ACC112 (cell line): ENCODE data around the gene CCDC187.

Source experiments
- H2AFZ ChIP-seq: fragments of 200-600 bp; sonication (generic); one replicate; pipeline ENCODE4 v1.6.0; 2017; ENCODE audit warnings: antibody characterized with exemption, low read length; ENCODE audit not compliant: unreplicated experiment
- H3K27ac ChIP-seq: fragments of 200-600 bp; sonication (generic); 2 replicates; pipeline ENCODE4 v1.5.1; 2014; ENCODE audit warnings: low read depth, mild to moderate bottlenecking, antibody characterized with exemption, low read length, moderate library complexity
- H3K27me3 ChIP-seq: fragments of 200-600 bp; sonication (generic); 2 replicates; pipeline ENCODE4 v1.6.1; 2014; ENCODE audit warnings: mild to moderate bottlenecking, antibody characterized with exemption, low read length, moderate library complexity, mixed read lengths; ENCODE audit not compliant: insufficient read depth
- H3K36me3 ChIP-seq: fragments of 200-600 bp; sonication (generic); 2 replicates; pipeline ENCODE4 v1.6.1; 2016; ENCODE audit warnings: mild to moderate bottlenecking, antibody characterized with exemption, low read length, moderate library complexity, mixed read lengths; ENCODE audit not compliant: insufficient read depth
- H3K4me1 ChIP-seq: fragments of 200-600 bp; sonication (generic); one replicate; pipeline ENCODE4 v1.6.1; 2016; ENCODE audit warnings: low read length, mixed read lengths; ENCODE audit not compliant: insufficient read depth, unreplicated experiment, control insufficient read depth
- H3K4me3 ChIP-seq: fragments of 200-600 bp; sonication (generic); 2 replicates; pipeline ENCODE4 v1.5.1; 2014; ENCODE audit warnings: mild to moderate bottlenecking, low read depth, low read length
- H3K79me2 ChIP-seq: fragments of 200-600 bp; sonication (generic); one replicate; pipeline ENCODE4 v1.6.0; 2016; ENCODE audit warnings: low read length; ENCODE audit not compliant: control insufficient read depth, unreplicated experiment, insufficient read depth

CCDC187 gene

GRCh38 chr9:136339173-136339957, 35.5 kb upstream of the CCDC187 start:
- Histone ChIP-seq H3K4me3 (no peak overlapping the region), H3K79me2 (no peaks in the 10 kb centered on the region), H2AFZ (no peak overlapping the region), H3K36me3 (no peaks in the 10 kb centered on the region), H3K27me3 (no peaks in the 10 kb centered on the region), H3K4me1 (peaks cover 11% of the 10 kb centered on the region), H3K27ac (no peak overlapping the region)

GRCh38 chr9:136338511-136338910, 34.6 kb upstream of the CCDC187 start:
- H3K27ac ChIP-seq, result no peak overlapping the region

GRCh38 chr9:136337416-136338395, 33.8 kb upstream of the CCDC187 start:
- no peak overlapping the region for H3K27ac ChIP-seq
- H3K4me3 ChIP-seq, result no peak overlapping the region
- H3K27me3 ChIP-seq, result no peaks in the 10 kb centered on the region
- H3K36me3 ChIP-seq, result no peaks in the 10 kb centered on the region
- H3K4me1 ChIP-seq, result peaks cover 11% of the 10 kb centered on the region
- H2AFZ ChIP-seq, result no peak overlapping the region
- H3K79me2 ChIP-seq, result no peaks in the 10 kb centered on the region

More at GRCh38 chr9:136338511-136338910, 34.6 kb upstream of the CCDC187 start:
- H3K27me3 ChIP-seq, result no peaks in the 10 kb centered on the region
- no peak overlapping the region for H3K4me3 ChIP-seq
- H2AFZ ChIP-seq, result no peak overlapping the region
- peaks cover 11% of the 10 kb centered on the region for H3K4me1 ChIP-seq
- H3K79me2 ChIP-seq, result no peaks in the 10 kb centered on the region
- H3K36me3 ChIP-seq, result no peaks in the 10 kb centered on the region

GRCh38 chr9:136336881-136337280, 33.0 kb upstream of the CCDC187 start:
- Histone ChIP-seq H3K27ac (no peak overlapping the region), H3K4me3 (no peak overlapping the region), H3K36me3 (no peaks in the 10 kb centered on the region), H3K79me2 (peaks cover 7% of the 10 kb centered on the region), H3K27me3 (no peaks in the 10 kb centered on the region), H3K4me1 (peaks cover 11% of the 10 kb centered on the region), H2AFZ (no peak overlapping the region)

- H3K79me2 ChIP-seq, result peaks cover 12% of the 10 kb centered on the region
- H3K36me3 ChIP-seq, result no peaks in the 10 kb centered on the region
- no peaks in the 10 kb centered on the region for H3K27me3 ChIP-seq
- no peak overlapping the region for H2AFZ ChIP-seq
- peaks cover 11% of the 10 kb centered on the region for H3K4me1 ChIP-seq
- no peak overlapping the region for H3K27ac ChIP-seq
- no peak overlapping the region for H3K4me3 ChIP-seq
Observed at GRCh38 chr9:136336156-136336870, 32.4 kb upstream of the CCDC187 start.

- Histone ChIP-seq H3K27me3 (no peaks in the 10 kb centered on the region), H2AFZ (no peak overlapping the region), H3K36me3 (no peaks in the 10 kb centered on the region), H3K27ac (no peak overlapping the region), H3K4me1 (peaks cover 11% of the 10 kb centered on the region), H3K4me3 (no peak overlapping the region), H3K79me2 (peaks cover 19% of the 10 kb centered on the region)
Observed at GRCh38 chr9:136335296-136336155, 31.6 kb upstream of the CCDC187 start.

GRCh38 chr9:136334541-136334940, 30.6 kb upstream of the CCDC187 start:
- H3K36me3 ChIP-seq, result no peaks in the 10 kb centered on the region
- peaks cover 12% of the 10 kb centered on the region for H3K4me1 ChIP-seq
- H3K27me3 ChIP-seq, result no peaks in the 10 kb centered on the region

GRCh38 chr9:136333486-136333885, 29.6 kb upstream of the CCDC187 start:
- Histone ChIP-seq H2AFZ (no peak overlapping the region), H3K79me2 (peaks cover 39% of the 10 kb centered on the region), H3K4me1 (peaks cover 22% of the 10 kb centered on the region), H3K4me3 (no peak overlapping the region), H3K36me3 (no peaks in the 10 kb centered on the region), H3K27ac (no peak overlapping the region), H3K27me3 (no peaks in the 10 kb centered on the region)

More at GRCh38 chr9:136334541-136334940, 30.6 kb upstream of the CCDC187 start:
- Histone ChIP-seq H2AFZ (no peak overlapping the region), H3K27ac (no peak overlapping the region), H3K4me3 (no peak overlapping the region), H3K79me2 (peaks cover 29% of the 10 kb centered on the region)

- Histone ChIP-seq H3K4me1 (peaks cover 23% of the 10 kb centered on the region), H3K27me3 (no peaks in the 10 kb centered on the region), H3K36me3 (no peaks in the 10 kb centered on the region), H3K27ac (no peak overlapping the region), H2AFZ (no peak overlapping the region), H3K4me3 (no peak overlapping the region), H3K79me2 (peaks cover 44% of the 10 kb centered on the region)
Observed at GRCh38 chr9:136333045-136333444, 29.2 kb upstream of the CCDC187 start.
